Tibial artery (tissue), 4 donors: ENCODE results near the gene INPP5A.

Experiments used
- DNase-seq, 2 donors: peaks; one replicate each; pipeline ENCODE4 v3.0.0-alpha.2; 2019
- H3K27ac ChIP-seq, 2 donors: fragments of 200-600 bp; sonication (generic) in 1 of 2; 1 replicate in 1 of 2; 2 replicates in 1 of 2; pipeline ENCODE4 v1.5.1; 2018 to 2019; ENCODE audit warnings: mild to moderate bottlenecking in 1 of 2
- H3K27me3 ChIP-seq, 2 donors: fragments of 200-600 bp; sonication (generic) in 1 of 2; one replicate each; pipeline versions ENCODE4 v1.5.1 to v1.6.0; 2016 to 2019
- H3K36me3 ChIP-seq, 3 donors: fragments of 200-600 bp; sonication (generic) in 2 of 3; one replicate each; pipeline ENCODE4 v1.5.1; 2016 to 2019; ENCODE audit warnings: mild to moderate bottlenecking in 2 of 3
- H3K4me1 ChIP-seq, 4 donors: fragments of 200-600 bp; sonication (generic) in 2 of 4; 1 replicate in 3 of 4; 2 replicates in 1 of 4; pipeline ENCODE4 v1.5.1; 2016 to 2019
- H3K4me3 ChIP-seq, 2 donors: fragments of 200-600 bp; sonication (generic) in 1 of 2; 1 replicate in 1 of 2; 2 replicates in 1 of 2; pipeline ENCODE4 v1.5.1; 2018 to 2019; ENCODE audit warnings: mild to moderate bottlenecking in 2 of 2
- H3K9me3 ChIP-seq, 3 donors: fragments of 200-600 bp; sonication (generic) in 1 of 3; one replicate each; pipeline ENCODE4 v1.5.1; 2016 to 2019
- intact Hi-C: fragments of 100-400 bp; cut with DNase I; formaldehyde crosslinking; loops from one replicate; pipeline ENCODE4 v1.15.0; 2023; ENCODE audit warnings: low total_unique reads
- TF ChIP-seq, protein P1 (sequence below), 2 experiments: fragments of 200-600 bp in 1 of 2; fragments of 450-650 bp in 1 of 2; IDR thresholded peaks; one replicate each; pipeline ENCODE4 v1.5.1; 2017 to 2019; ENCODE audit warnings: antibody characterized with exemption in 2 of 2, mild to moderate bottlenecking in 1 of 2, moderate library complexity in 1 of 2

Gene INPP5A

DNA sequence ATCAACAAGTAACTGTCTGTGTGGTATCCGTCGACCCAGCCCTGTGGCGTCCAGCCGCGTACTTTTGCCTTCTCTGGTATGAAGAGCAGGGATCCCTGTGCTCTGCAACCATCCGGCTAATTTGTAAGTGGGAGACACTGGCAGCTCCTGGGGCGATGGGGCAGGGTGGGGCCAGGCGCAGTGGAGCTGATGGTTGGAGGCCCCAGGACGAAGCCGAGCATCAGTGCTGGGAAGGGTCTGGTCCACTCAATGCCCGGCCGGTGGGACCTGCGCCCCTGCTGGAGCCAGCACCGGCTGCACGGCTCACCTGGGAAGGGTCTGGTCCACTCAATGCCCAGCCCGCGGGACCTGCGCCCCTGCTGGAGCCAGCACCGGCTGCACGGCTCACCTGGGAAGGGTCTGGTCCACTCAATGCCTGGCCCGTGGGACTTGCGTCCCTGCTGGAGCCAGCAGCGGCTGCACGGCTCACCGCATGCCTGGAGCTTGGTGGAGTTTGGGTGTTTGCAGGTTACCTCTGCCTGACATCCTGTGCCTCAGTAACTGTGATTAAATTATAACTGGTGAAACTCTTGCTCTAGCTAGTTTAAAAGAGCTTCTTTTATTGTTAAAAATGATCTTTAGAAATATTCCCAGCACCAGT, 152.3 kb downstream of the INPP5A start:
- intact Hi-C loops = no loop called here
- peaks cover 15 to 27% (median 16%) of the 10 kb centered on the region in 3 donors for H3K36me3 ChIP-seq
- no peak overlapping the region for H3K27ac ChIP-seq
- no peak overlapping the region for H3K4me3 ChIP-seq
- TF ChIP-seq, protein P1, sequence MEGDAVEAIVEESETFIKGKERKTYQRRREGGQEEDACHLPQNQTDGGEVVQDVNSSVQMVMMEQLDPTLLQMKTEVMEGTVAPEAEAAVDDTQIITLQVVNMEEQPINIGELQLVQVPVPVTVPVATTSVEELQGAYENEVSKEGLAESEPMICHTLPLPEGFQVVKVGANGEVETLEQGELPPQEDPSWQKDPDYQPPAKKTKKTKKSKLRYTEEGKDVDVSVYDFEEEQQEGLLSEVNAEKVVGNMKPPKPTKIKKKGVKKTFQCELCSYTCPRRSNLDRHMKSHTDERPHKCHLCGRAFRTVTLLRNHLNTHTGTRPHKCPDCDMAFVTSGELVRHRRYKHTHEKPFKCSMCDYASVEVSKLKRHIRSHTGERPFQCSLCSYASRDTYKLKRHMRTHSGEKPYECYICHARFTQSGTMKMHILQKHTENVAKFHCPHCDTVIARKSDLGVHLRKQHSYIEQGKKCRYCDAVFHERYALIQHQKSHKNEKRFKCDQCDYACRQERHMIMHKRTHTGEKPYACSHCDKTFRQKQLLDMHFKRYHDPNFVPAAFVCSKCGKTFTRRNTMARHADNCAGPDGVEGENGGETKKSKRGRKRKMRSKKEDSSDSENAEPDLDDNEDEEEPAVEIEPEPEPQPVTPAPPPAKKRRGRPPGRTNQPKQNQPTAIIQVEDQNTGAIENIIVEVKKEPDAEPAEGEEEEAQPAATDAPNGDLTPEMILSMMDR (IDR thresholded peaks at IDR 0.05) = no peak
- H3K27me3 ChIP-seq = no peaks in the 10 kb centered on the region
- DNase-seq = peak; percentile 10 to 48
- H3K9me3 ChIP-seq = no peaks in the 10 kb centered on the region
- peaks cover 0 to 5% (median 2%) of the 10 kb centered on the region in 4 donors for H3K4me1 ChIP-seq

DNA sequence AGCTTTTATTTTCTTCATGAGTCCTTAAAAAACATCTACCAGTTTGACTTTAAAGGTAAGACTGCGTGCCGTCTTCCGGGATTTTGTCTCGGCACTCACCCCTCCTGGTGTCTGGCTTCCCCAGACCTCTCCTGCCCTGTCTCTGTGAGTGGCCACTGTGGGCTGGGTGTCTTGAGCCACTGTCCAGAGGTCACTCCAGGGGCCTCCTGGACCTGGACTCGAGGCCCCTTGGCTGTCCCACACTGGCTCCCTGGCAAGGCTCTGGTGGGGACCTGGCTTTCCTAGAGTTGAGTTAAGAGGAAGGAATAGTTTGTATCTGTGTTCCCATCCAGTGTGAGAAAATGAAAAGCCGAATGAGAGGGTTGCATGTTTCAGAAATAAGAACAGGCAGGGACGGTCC, 152.8 kb downstream of the INPP5A start:
- TF ChIP-seq, protein P1 (IDR thresholded peaks at IDR 0.05) = no peak
- Histone ChIP-seq H3K4me1 (peaks cover 0 to under 1% (median 0%) of the 10 kb centered on the region in 4 donors), H3K27me3 (no peaks in the 10 kb centered on the region), H3K9me3 (no peaks in the 10 kb centered on the region), H3K4me3 (no peak overlapping the region), H3K27ac (no peak overlapping the region), H3K36me3 (peaks cover 15 to 27% (median 16%) of the 10 kb centered on the region in 3 donors)
- intact Hi-C loops = no loop called here
- peak; percentile 8 to 35 for DNase-seq

DNA sequence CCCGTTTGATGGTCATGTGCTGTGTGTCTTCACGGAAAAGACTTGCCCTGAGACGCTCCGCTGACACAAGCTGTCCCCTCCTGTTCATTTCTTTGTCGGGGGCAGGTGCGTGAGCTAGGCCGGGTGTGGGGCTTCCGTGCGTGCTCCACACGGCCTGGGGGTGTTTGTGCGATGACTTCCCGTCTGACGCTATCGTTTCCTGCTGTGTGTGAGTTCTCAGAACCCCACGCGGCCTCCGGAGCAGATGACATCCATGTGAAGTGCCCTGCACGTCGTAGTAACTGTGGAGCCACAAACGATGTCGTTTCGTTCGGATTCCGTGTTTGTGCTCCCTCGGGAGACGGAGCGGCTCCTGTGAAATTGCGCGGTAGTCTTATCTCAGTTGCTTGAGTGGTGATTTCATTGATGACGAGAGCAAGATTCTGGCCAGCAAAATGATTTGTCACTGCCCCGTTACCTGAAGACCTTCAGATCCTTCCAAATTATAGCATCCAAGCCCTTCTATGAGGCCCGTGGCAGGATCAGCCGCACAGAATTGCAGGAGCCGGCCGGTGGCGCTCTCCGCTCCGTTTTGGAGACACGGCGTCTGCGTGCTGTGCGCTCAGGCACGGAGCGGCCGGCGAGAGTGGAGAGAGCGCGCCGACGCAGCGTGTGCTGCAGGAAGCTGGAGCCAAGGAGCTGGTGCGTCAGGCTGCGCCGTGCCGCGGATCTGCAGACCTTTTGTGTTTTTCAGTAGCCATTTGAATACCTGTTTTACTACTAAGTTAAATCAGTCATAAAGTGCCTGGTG, 153.4 kb downstream of the INPP5A start:
- TF ChIP-seq, protein P1 (IDR thresholded peaks at IDR 0.05) = no peak
- H3K4me1 ChIP-seq = no peaks in the 10 kb centered on the region
- H3K27ac ChIP-seq = no peak overlapping the region
- H3K9me3 ChIP-seq = no peaks in the 10 kb centered on the region
- no peaks in the 10 kb centered on the region for H3K27me3 ChIP-seq
- intact Hi-C loops = no loop called here
- peaks cover 15 to 27% (median 16%) of the 10 kb centered on the region in 3 donors for H3K36me3 ChIP-seq
- no peak overlapping the region for H3K4me3 ChIP-seq
- peak; percentile 9 to 62 for DNase-seq

DNA sequence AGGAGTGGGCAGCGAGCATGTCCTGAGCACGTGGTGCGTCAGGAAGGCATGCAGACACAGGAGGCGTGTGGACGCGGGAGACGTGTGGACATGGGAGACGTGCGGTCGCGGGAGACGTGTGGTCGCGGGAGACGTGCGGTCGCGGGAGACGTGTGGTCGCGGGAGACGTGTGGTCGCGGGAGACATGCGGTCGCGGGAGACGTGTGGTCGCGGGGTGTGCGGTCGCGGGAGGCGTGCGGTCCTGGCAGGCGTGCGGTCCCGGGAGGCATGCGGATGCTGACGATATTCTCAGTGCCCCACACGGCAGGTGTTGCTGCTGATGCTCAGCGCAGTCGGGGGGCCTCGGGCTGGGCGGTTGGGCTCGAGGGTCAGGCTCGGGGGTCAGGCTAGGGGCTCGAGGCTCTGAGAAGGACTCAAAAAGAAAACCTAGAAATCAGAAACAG, 154.1 kb downstream of the INPP5A start:
- Histone ChIP-seq H3K4me1 (no peaks in the 10 kb centered on the region), H3K27ac (no peak overlapping the region), H3K36me3 (peaks cover 15 to 27% (median 16%) of the 10 kb centered on the region in 3 donors), H3K27me3 (no peaks in the 10 kb centered on the region), H3K4me3 (no peak overlapping the region), H3K9me3 (no peaks in the 10 kb centered on the region)
- peak; percentile 12 to 55 for DNase-seq
- TF ChIP-seq, protein P1 (IDR thresholded peaks at IDR 0.05) = no peak
- intact Hi-C loops = no loop called here

DNA sequence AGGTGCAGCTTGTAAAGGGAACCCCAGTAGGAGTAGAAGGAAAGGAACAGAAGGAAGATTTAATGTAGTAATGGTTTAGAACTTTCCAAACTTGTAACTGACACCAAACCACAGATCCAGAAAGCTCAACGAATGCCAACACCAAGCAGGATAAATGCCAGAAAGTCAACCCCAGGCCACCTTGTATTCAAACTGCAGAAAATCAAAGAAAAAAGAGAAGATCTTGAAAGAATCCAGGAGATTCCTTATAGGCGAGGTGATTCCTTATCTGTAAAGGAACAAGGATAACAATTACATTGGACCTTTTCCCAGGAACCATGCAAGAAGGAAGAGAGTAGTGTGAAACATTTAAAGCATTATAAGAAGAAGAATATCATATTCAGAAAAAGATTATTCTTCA, 154.7 kb downstream of the INPP5A start:
- TF ChIP-seq, protein P1 (IDR thresholded peaks at IDR 0.05) = no peak
- DNase-seq = no peak
- no peaks in the 10 kb centered on the region for H3K27me3 ChIP-seq
- H3K27ac ChIP-seq = no peak overlapping the region
- intact Hi-C loops = no loop called here
- H3K9me3 ChIP-seq = no peaks in the 10 kb centered on the region
- H3K36me3 ChIP-seq = peaks cover 15 to 27% (median 16%) of the 10 kb centered on the region in 3 donors
- H3K4me1 ChIP-seq = no peaks in the 10 kb centered on the region
- no peak overlapping the region for H3K4me3 ChIP-seq
